Dendritic cell treated with granulocyte-macrophage colony-stimulating factor and Interleukin-4, amounts not matched to agents 40 ng/mL and 50 ng/mL, for 4 days (primary cell): Measurements from ENCODE around the gene KRT76.

Experiments
- H3K27ac Mint-ChIP-seq: one replicate; pipeline ENCODE4 v1.8.0; 2022; ENCODE audit warnings: mild to moderate bottlenecking, mixed read lengths
- H3K27me3 Mint-ChIP-seq: one replicate; pipeline ENCODE4 v1.8.0; 2022; ENCODE audit warnings: mild to moderate bottlenecking, mixed read lengths
- H3K36me3 Mint-ChIP-seq: one replicate; pipeline ENCODE4 v1.8.0; 2022; ENCODE audit warnings: low read depth, mixed read lengths
- H3K4me1 Mint-ChIP-seq: one replicate; pipeline ENCODE4 v1.8.0; 2022; ENCODE audit warnings: low read depth, mixed read lengths
- H3K4me3 Mint-ChIP-seq: one replicate; pipeline ENCODE4 v1.8.0; 2022; ENCODE audit warnings: mild to moderate bottlenecking, moderate library complexity, mixed read lengths
- H3K9me3 Mint-ChIP-seq: one replicate; pipeline ENCODE4 v1.8.0; 2022; ENCODE audit warnings: mixed read lengths
- intact Hi-C: fragments of 100-400 bp; cut with micrococcal nuclease; formaldehyde crosslinking; loops from one replicate; pipeline ENCODE4 v1.15.0; 2022

KRT76 gene

DNA sequence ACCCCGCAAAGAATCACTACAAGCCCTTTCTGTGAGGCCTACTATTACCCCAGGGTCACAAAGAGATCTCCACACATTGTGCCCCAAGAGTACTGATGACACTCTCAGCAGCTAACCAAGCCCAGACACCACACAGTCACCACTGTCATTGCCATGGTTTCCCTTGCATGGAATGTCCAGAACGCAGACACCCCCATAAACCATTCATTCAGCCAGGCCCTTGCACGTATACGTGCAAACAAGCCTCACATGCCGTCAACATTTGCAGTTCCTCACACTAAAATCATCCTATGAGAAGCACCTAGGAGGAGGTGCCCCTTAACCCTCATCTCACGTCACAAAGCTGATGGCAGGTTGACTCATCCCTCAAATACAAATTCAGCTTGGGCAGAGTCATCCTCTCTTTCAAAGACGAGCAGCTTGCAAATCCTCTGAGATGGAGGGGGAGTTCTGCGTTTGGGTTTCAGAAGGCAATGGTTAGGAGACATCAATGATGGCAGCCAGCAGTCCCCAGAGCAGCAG is 56.7 kb downstream of the KRT76 start:
- H3K27me3 Mint-ChIP-seq = peaks cover 20% of the 10 kb centered on the region
- no peaks in the 10 kb centered on the region for H3K9me3 Mint-ChIP-seq
- H3K4me1 Mint-ChIP-seq = no peaks in the 10 kb centered on the region
- H3K4me3 Mint-ChIP-seq = no peak overlapping the region
- no peak overlapping the region for H3K27ac Mint-ChIP-seq
- intact Hi-C loops = no loop called here
- H3K36me3 Mint-ChIP-seq = no peaks in the 10 kb centered on the region
